ENCODE data around the gene LIPM. TPM values are rescaled to one million over a fixed set of nuclear protein-coding genes. Genes with fewer than 3 reads are reported as not detected.

Gene LIPM
- total RNA-seq, 1 donor from 2014 or later = not detected

DNA sequence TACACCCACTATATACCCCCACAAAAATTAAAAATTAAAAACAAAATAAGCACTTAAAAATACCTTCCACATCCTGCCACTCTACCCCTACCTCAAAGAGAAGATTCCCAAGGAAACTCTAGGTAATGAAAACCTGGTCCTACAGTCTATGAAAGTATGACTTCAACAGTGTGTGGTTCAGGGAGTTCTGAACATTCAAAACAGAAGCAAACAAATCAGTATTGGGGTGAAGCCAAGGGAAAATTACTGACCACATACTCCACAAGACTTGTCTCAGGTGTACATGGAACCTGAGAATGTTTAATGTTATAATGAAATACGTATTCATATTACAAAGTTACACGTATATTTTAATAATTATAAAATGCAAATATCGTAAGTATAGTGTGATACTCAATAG, 20.3 kb upstream of the LIPM start:
- no peak overlapping the region for H3K27ac ChIP-seq
- intact Hi-C loops (cut with DNase I) = no loop called here
- H3K4me1 ChIP-seq = no peaks in the 10 kb centered on the region
- no peak overlapping the region for H3K4me3 ChIP-seq
- no peaks in the 10 kb centered on the region for H3K36me3 ChIP-seq
- no peaks in the 10 kb centered on the region for H3K27me3 ChIP-seq (ENCODE audit: low read depth)
- DNase-seq (no peak), ATAC-seq (no peak)
- no peaks in the 10 kb centered on the region for H3K9me3 ChIP-seq
- TF ChIP-seq, protein P1, sequence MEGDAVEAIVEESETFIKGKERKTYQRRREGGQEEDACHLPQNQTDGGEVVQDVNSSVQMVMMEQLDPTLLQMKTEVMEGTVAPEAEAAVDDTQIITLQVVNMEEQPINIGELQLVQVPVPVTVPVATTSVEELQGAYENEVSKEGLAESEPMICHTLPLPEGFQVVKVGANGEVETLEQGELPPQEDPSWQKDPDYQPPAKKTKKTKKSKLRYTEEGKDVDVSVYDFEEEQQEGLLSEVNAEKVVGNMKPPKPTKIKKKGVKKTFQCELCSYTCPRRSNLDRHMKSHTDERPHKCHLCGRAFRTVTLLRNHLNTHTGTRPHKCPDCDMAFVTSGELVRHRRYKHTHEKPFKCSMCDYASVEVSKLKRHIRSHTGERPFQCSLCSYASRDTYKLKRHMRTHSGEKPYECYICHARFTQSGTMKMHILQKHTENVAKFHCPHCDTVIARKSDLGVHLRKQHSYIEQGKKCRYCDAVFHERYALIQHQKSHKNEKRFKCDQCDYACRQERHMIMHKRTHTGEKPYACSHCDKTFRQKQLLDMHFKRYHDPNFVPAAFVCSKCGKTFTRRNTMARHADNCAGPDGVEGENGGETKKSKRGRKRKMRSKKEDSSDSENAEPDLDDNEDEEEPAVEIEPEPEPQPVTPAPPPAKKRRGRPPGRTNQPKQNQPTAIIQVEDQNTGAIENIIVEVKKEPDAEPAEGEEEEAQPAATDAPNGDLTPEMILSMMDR (IDR thresholded peaks at IDR 0.05) = no peak

DNA sequence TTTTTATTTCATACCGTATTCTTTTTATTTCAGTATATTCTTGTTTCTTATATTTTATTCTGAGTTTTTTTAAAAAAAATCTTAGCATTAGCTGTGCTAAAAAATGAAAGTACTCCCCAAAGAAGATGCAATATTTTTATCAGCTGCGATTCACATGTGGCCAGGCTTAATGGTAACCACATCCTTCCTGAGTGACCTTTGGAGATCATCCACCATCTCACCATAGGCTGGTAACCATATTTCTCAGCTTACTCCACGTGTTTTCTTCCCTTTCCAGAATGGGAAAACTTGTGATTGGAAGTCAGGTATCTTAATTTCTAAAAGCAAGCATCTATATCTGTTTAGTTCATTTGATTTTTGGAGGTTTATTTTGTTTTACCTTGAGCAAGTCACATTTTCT, 18.8 kb upstream of the LIPM start:
- Histone ChIP-seq H3K27ac (no peak overlapping the region), H3K4me3 (no peak overlapping the region), H3K4me1 (no peaks in the 10 kb centered on the region), H3K27me3 (ENCODE audit: low read depth) (no peaks in the 10 kb centered on the region), H3K9me3 (no peaks in the 10 kb centered on the region), H3K36me3 (no peaks in the 10 kb centered on the region)
- ATAC-seq (no peak), DNase-seq (no peak)
- TF ChIP-seq, protein P1 (IDR thresholded peaks at IDR 0.05) = no peak
- intact Hi-C loops (cut with DNase I) = no loop called here

DNA sequence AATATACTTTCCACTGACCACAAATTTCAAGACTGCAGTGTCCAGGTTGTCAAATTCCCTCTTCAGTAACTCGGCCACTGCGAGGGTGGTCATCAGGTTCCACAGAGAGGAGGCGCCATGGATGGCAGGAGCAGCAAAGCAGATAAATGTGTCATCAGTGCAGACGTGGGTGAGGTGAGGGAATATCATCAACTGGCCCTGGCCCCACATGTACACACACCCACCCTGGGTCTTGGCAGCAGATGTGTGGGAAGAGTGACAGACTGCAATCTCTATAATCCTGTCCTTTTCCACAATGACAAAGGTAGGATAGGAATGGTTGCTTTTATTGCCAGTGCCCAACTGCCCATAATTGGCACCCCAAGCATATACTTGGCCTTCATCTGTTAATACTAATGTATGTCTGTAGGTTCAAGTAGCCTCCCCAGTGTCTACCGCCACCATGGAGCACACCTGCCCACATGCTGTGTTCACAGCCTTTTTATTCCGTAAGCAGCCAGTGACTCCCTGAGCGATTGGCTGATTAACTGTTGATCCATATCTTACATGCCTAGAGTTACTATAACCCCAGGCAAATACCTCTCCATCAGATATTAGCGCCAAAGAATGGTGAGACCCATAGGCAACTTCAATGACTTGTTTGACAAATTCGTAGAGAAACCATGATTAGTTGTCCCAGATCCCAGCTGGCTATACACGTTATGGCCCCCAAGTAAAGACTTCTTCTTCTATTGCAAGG, 16.3 kb upstream of the LIPM start:
- TF ChIP-seq, protein P1 (IDR thresholded peaks at IDR 0.05) = no peak
- H3K4me1 ChIP-seq = no peaks in the 10 kb centered on the region
- no peak overlapping the region for H3K27ac ChIP-seq
- no peaks in the 10 kb centered on the region for H3K36me3 ChIP-seq
- intact Hi-C loops (cut with DNase I) = no loop called here
- no peak for ATAC-seq
- no peaks in the 10 kb centered on the region for H3K27me3 ChIP-seq (ENCODE audit: low read depth)
- DNase-seq = no peak
- H3K4me3 ChIP-seq = no peak overlapping the region
- H3K9me3 ChIP-seq = no peaks in the 10 kb centered on the region

DNA sequence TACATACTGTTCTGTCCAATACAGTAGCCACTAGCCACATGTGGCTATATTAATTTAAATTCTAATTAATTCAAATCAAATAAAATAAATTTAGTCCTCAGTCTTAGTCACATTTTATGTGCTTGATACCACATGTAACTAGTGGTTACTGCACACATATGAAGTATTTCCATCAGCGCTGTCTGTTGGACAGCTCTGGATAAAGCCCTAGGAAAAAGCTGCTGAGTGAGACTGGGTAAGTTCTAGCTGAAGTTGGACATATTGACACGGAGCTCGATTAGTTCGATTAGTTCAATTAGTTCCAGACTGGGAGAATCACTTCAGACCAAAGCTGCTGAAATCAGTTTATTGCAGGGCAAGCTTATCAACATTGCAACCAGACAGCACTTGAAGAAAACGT, 15.1 kb upstream of the LIPM start:
- TF ChIP-seq, protein P1 (IDR thresholded peaks at IDR 0.05) = no peak
- Histone ChIP-seq H3K36me3 (no peaks in the 10 kb centered on the region), H3K9me3 (no peaks in the 10 kb centered on the region), H3K27ac (no peak overlapping the region), H3K27me3 (ENCODE audit: low read depth) (no peaks in the 10 kb centered on the region), H3K4me1 (no peaks in the 10 kb centered on the region), H3K4me3 (no peak overlapping the region)
- no peak for DNase-seq
- ATAC-seq = no peak
- intact Hi-C loops (cut with DNase I) = no loop called here

DNA sequence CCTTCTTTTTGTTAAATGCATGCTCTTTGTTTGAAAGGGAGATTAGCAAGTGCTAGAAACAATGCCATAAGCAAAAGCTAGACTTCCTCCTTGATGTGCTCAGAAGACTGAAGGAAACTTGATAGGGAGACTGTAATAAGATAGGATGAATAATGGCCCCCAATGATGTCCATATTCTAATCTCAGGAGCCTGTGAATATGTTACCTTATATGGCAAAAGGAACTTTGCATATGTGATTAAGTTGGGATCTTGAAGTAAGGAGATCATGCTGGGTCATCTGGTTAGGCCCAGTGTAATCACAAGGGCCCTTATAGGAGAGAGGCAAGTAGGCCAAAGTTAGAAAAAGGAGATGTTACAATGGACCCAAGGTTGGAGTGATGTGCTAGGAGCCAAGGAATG, 13.6 kb upstream of the LIPM start:
- no peaks in the 10 kb centered on the region for H3K27me3 ChIP-seq (ENCODE audit: low read depth)
- TF ChIP-seq, protein P1 (IDR thresholded peaks at IDR 0.05) = no peak
- intact Hi-C loops (cut with DNase I) = no loop called here
- no peaks in the 10 kb centered on the region for H3K4me1 ChIP-seq
- no peaks in the 10 kb centered on the region for H3K36me3 ChIP-seq
- no peak overlapping the region for H3K4me3 ChIP-seq
- DNase-seq (no peak), ATAC-seq (no peak)
- no peak overlapping the region for H3K27ac ChIP-seq
- no peaks in the 10 kb centered on the region for H3K9me3 ChIP-seq

Measured in lower lobe of right lung (tissue), 2 donors.